T-helper 1 cell (primary cell): ENCODE measurements around the gene ZNF516.

Source experiments
- DNase-seq, 5 donors: peaks; one replicate each; pipeline ENCODE4 v3.0.0-alpha.2; 2012 to 2020

Gene ZNF516

DNA sequence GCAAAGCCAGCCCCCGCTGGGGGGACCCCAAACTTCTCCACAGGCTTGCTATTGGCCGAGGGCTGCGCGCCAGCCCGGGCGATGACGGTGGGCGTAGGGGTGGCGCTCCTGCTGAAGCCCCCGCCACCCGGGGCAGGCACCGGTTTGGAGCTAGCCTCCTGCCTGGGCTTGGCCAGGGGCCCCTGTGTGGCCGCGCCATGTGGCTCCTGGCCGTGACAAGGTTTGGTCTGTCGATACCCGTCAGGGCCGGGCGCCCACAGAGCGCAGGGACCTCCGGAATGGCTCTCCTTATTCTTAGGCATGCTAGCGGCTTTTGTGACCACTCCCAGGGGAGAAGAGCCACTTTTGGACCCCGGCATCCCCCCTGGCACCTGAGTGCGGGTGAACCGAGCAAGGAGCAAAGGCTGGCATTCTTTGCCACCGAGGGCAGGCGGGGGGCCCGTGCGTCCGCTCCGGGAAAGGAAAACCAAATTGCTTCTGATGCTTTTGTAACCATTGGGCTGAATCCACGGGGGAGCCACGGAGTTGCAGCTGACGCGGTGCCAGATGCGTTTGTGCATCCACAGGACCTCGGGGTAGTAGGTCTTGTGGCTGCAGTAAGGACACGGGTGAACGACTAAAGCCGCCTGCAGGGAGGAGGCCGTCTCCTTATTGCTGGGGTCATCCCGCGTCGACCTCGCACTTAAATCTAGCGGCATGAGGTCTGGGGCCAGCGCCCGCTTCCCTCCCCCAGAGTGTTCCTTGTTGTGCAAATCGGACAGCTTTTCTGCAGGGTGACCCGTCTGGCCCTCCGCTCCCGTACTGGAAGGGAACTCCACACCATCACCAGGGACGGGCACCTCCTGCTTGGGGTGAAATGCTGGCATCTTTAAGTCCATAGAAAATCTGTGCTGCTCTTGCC, 115.6 kb downstream of the ZNF516 start:
- no peak for DNase-seq

DNA sequence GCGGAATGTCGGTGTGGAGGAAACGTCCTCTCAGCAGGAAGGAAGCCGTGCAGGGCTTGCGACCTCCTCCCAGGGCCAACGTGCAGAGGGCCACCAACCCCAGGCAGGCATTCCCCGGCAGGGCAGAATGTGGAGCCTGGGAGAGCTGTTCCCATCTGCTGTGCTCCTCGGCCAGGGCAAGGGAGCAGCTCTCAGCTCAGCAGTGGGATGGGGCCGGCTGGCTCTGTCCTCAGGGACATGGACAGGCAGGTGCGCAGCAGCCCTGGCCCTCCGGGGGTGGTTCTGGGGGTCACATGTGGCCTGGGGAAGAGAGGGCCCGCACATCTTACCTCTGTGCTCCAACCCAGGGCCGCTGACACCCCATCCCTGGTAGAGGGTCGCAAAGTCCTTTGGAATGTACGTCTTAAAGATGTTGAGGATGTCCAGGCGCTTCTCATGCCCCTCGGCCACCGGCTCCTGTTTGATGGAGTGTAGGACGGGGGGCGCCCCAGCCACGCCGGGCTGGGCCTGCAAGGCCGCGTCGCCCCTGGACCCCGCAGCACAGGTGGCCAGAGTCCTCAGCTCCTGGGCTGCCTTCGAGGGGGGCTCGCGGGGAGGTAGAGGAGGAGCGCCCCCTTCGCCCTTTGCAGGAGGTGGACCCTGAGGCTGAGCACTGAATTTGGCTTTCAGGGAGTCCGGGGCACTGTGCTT, 116.4 kb downstream of the ZNF516 start:
- no peak for DNase-seq

DNA sequence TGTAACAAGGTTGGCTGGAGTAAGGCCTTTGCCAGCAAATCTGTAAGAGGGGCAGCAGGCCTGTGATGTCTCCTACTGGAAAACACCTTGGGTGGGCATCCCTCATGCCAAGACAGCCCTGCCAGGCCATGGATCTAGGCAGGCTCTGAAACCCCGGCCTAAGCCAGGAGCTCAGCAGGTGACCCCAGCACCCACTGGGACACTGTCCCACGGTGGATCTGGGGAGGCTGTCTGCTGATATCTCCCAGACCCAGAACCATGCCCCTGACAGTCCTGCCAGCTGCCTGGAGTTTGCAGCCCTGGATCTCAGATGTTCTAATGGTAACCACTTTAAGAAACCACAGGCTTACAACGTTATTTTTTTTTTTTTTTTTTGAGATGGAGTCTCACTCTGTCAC, 117.7 kb downstream of the ZNF516 start:
- DNase-seq, result no peak

DNA sequence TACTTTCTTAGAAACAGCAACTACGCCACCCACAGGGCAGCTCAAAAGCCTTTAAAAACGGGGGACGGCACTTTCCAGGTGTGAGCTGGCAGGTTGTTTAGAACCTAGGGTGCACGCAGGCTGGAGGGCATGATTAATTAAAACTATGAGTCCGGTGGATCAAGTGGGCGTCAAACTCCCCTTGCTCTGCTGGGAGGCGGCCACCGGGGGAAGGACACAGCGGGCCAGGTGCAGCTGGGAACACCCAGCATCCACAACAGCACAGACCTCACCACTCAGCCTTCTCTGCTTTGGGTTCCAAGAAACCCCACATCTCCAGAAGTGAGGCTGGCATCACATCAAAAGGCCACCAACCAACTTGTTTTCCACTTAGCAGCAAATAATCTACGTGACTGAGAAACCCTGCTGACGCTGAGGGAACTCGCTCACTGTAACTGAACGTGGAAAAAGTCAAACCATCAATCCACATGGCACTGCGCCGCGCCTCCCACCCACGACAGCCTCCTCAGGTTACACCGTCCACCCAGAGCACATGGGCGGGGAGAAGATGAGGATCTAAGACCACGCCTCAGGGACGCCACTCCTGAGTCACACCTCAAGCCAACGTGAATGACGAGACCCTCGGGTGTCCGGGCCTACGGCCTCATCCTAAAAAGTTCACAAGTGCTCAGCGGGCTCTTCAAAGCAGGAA, 118.2 kb downstream of the ZNF516 start:
- DNase-seq, result peak in 1 of 5 donors; percentile 46

DNA sequence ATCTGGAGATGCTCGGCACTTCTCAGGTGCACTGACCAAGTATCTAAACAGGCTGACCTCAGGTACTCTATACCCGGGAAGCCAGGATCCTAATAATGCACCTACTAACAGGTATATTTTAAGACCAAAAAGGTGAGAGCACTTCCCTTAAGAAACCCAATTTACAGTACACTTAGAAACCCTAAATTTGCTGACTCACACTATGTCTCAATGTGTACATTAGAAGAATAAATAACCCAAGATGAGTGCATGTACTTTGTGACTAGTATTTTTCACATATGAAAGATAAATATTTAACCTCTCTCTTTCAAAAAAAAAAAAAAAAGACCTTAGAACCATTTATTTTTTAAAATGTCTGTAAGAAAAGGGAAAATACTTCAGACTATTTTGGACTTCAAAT, 118.8 kb downstream of the ZNF516 start:
- DNase-seq, result no peak

DNA sequence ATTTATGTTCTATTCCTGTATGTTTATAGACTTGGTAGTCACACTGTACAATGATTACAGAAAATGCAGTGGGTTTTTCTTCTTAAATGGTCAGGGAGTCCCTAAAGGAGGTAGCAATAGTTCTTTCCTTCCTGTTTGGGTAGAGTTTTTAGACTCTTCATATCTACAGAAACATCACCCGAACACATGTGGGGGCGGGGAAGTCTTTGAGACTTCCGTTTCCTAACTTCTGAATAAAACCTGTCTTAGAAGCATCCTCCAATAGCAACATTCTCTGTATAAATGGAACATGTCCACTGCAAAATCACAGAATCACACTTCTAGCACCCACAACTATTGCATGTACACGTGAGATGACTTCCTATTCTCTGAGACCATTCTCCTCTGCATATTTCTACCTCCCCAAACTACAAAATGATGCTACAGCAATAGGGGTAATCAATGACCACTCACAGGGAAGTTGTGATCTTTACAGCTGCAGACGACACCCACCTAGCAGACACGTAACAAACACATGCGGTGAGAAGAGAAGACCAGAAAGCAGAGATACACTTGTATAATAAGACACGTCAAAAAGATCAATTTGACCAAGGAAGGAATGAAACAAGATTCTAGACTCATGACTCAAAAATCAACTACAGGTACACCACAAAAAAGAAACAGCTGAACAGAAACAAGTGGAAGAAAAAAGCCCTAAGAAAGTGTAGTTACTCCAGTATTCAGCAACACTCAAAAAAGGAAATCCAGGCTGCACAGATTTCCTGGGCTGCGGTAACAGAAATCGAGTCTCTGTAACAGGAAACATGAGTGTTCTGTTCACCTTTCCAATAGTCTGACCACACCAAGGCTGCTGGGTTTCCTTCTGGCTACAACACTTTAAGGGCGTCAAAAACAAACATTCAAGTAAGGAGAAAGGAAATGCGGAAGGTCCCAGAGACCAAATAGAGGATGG, 120.4 kb downstream of the ZNF516 start:
- DNase-seq, result peak in 2 of 5 donors; percentile 7 to 77

DNA sequence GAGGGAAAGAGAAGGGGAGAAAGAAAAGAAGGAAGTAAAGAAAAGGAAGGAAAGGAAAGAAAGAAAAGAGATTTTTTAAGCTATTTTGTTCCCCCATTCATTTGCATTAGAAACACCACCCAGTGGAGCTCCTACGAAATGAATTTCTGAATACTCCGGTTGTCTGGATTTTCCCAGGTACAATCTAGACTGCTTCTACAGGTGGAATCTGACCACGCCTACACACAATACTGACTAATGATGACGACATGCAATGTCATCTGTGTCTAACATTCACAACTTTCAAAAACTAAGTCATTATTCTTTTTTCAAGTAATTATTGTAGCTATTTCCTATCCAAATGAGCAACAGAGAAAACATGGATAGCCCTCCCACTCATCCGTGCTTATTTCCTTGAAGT, 121.7 kb downstream of the ZNF516 start:
- no peak for DNase-seq

DNA sequence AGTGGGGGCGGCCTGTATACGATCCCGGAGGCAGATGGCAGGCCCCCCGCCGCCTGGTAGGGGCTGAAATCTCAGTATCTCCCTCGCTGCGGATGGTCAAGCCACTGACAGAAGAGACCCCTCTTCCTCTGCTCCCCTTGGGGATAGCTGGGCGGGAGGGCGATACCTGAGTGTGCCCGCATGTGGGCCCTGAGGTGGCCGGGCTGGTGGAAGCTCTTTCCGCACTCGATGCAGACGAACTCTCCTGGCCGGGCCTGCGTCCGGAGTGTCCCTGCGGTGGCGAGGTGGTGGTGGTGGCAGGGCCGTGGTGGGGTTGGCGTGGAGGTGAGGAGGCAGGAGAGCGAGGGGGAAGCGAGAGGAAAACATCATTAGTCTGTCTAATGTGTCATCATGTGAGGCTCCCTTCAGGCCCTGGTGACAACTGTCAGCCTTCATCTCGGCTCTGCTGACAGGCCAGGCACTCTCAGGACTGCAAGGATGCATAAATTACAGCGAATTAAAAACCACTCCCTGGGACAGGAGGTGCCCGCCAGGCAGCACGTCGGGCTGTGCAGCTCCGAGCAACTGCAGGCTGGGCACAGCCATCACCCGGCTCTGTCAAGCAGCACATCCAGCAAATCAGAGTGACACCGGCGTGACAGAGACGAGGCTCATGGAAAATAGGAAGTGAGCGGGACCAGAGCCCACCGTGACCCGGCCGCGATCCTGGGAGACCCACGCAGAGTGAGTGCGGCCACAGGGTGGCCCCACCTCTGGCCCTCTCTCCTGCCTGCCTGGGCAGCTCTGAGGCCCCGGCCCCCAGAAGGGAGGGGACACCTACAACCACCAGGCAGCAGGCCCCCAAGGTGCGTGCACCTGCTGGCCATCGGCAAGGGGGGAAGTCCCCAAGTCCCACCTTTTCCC, 123.5 kb downstream of the ZNF516 start:
- no peak for DNase-seq

DNA sequence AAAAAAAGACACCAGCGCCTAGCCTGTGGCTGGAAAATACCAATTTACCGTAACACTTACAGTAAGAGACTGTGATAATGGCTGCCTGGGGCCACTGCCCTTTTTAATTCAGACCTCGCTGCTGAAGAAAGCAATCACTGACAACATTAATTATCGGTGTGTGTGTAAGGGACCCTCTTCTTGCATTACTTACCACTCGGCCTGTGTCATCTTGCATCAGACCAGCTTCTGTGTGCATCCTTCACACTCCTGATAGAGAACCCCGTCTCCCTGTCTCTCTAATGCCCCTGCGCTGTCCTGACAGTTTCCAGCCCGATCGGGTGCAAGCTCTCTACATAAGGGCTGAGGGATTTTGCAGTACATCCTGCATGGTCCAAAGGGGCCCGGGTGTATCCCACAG, 124.4 kb downstream of the ZNF516 start:
- DNase-seq, result no peak

DNA sequence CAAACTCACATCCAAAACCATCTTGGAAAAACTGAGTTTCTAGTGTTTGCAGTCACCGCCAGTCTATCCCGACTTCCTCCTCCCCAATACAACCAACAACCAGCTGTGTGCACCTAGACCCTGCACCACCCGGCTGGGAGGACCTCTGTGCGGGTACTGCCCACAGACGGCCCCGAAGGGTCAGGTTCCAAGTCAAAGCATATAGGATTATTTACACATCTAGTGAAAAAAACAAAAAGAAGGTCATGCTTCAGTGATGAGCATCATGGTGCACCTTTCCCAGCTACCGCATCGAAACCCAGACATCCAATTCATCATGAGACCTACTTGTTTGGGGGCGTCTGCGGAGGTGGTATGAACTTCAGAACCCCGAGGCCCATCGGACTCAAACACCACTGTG, 124.8 kb downstream of the ZNF516 start:
- DNase-seq, result no peak

DNA sequence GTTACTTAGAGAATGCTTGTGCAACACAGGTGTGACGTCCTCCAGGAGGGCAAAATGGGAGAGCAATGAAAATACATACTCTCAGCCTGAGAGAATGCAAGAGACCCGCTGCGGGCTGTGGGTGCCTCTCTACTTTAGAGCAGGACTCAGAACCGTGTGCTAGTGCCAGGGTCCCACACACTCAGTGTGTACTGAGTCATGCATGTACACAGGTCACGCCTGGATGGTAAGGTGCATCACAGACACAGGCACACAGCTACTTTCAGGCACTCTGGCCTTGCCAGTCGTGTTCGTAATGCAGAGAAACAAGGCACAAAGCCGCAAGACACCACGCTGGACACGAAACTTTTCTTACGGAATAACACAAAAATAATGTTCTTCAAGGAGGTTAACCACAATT, 125.3 kb downstream of the ZNF516 start:
- DNase-seq, result no peak

DNA sequence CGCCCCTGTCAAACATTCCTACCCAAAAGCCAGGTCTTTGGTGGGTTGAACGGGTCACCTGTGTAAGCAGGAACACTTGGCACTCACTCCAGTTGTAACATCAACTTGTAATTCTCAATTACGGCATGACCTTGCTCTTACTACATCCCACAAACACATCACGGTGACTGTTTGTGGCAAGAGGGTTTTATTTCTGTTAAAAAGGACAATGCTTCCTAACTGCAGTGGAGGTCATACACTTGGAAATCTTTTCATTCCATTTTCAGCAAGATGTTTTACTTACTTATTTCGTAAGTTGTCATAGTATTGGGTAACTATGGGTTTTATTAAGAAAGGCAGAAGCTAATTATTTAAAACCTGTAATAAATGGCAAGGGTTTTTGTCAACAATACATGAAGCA, 126.1 kb downstream of the ZNF516 start:
- no peak for DNase-seq

DNA sequence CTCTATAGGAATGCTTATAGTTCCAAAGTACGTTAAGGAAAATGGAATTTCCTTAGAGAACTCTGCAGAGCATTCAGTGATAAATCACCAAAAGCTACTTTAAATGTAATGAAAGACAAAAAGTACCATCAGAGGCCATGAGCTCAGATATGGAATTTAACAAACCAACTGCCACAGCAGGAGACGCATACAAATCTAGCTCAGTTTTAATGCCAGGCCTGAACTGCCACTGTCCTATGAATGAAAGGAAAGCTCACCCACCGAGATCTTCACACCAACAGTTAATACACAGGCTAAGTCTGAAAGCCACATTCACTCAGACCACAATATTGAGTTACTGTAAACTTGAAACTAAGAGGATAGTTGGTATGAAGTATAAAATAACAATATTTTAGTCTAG, 126.8 kb downstream of the ZNF516 start:
- DNase-seq, result no peak

DNA sequence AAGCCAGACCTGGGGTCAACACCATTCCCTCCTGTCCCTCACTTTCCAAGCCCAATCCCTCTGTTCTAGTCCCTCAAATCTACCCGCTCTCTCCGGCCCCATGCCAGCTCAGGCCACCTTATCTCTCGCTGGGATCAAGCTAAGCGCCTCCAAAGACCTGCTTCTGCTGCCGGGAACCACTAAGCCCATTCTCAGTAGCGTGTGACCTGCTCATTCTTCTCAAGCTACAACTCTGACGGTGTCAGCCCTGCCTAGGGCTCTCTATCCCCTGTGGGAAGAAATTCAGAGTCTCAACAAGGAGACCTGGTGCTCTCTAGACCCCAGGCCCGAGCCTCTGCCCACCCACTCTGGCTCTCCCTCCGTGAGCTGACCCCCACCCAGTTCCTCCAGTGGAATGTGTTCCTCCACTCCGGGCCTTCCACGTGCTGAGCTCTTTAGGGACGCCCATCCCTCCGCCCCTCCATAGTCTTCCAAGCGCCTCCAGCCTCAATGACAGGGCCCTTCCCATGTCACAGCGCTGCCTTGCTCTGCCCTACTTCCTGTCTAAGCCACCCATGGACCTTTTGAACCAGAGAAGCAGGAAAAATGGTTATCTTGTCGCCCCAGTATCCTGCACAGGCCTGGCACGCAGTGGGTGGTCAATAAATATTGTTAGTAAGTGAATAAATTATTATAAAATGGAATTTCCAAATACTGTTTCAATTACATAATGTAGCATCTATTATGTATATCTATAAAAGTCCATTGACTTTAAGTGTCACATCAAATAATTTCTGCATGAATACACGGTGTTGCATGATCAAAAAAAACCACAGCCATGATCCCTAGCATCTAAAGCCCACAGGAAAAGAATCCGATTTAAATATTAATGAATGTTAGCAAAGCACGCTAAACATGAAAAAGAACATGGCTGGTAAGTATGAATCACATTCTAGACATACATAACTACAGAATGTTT, 127.6 kb downstream of the ZNF516 start:
- no peak for DNase-seq

DNA sequence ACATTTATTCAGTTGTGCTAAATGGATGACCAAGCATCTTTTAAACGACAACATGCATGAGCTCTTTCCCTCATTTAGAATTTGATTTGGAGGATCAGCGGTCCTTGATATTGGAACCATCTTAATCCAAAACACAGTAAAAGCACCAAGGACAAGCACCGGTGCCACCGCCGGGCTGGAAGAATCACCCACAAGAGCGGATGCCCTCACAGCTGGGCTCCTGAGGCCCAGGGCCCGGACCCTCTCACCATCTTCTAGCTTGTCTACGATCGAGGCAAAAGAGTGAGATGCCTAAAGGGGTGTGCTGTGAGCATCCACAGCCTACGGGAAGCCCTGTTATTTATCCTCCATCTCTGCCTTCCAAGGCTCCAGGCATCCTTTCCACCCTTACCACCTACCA, 129.5 kb downstream of the ZNF516 start:
- no peak for DNase-seq

DNA sequence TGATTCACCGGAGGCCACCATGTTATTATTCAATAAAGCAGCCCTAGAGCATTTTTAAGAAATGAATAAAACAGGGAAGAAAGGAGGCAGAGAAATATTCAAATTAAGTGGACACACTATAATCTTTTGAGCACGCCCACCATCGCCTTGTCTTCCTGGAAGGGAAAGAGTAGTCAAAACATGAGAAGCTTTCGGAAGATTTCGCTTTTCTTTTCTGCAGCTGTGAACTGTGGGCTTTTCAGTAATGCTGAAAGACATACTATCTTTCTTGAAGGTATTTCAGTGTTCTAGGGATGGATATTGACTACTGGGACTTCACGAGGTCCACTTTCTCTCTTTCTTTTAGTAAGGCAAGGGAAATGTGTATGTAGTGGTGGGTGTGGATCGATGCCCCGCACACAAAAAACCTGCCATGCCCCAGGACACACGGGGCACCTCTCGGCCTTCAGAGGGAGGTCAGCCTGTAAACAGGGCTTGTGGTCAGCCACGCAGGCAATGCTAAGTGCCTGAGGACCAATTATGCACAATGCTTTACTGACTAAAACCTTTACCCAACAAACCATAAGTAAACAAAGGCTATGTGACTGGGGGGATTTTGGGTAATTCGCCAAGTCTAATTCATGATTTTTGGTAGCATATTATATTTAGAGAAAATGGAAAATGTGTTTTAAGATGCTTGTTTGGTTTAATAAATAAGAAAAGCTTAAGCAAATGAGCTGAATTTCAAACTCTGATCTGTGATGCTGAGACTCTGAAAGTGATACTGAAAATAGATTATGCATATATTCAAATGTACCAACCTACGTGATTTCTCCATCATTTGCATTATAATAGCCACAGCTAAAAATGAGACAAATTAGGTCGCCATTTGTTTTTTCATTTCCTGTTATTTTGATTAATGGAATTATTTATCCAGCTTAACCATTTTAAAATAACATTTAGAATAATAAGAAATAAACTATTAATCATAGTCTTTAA, 130.5 kb downstream of the ZNF516 start:
- DNase-seq, result peak in 1 of 5 donors; percentile 55

DNA sequence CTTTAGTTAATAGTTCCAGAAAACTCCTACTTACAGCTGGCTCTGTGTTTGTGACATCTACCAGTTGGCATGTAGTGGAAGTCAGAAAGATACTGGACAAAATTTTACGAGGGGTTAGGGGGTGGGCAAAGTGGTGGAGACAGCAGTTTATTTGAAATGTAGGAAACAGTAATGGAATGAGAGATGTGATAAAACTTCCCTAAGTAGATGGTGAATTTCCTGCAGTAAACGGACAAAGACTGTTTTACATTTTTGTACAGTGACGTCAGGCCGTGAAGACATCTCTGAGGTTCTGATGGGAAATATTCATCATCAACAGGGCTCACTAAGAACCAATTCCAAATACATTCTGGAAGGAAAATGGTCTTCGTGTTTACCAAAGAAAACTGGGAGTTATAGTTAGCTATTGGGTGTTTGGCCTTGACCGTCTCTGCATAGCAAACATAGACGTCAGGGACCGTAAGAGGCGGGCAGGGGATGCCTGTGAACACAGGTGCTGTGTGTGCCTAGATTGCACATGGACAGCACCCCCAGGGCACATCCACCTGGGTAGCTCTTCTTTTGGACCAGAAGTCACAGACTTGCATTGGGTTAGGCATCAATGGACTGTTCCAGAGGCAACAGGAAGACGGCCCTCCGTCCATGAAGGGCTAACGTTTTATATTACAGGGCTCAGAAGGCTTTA, 131.5 kb downstream of the ZNF516 start:
- DNase-seq, result no peak

DNA sequence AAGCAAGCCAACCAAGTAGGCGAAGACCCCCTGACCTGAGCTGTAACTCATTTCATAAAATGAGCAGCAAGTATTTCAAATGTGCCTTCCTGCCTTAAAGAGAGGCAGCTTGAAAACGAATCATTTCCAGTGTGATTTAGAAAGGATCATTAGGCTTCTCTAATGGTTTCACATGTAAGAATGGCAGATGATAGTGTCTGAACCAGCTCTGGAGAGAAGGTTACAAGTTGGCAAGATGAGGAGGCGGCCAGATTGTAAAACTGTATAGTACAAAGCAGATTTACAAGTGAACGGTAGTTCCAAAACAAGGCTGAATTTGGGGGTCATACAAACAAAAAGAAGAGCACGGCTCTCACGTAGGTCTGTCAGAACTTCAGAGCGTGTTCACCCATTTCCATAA, 132.4 kb downstream of the ZNF516 start:
- DNase-seq, result no peak
